DOHH2 (cell line): ENCODE results near the gene RHCE.
A peak's percentile ranks its signal among the peaks of the same experiment; 100 is the strongest.
"Not testable (repeated sequence)": the region's sequence is repeated elsewhere in the genome, so short reads cannot be mapped to it uniquely, and the experiment has no call there.

ENCODE experiments used
- H3F3A ChIP-seq: fragments of 200-600 bp; sonication (generic), shearing (Covaris generic); 2 replicates; pipeline ENCODE4 v1.6.0; 2016; ENCODE audit warnings: antibody characterized with exemption, mild to moderate bottlenecking; ENCODE audit not compliant: control insufficient read depth, insufficient read depth
- H3K27ac ChIP-seq: fragments of 200-600 bp; sonication (generic); 2 replicates; pipeline ENCODE4 v1.5.1; 2014; ENCODE audit warnings: low read depth, mild to moderate bottlenecking, low read length, moderate library complexity
- H3K27me3 ChIP-seq: fragments of 200-600 bp; sonication (generic); 2 replicates; pipeline ENCODE4 v1.6.1; 2014; ENCODE audit warnings: mild to moderate bottlenecking, low read length, mixed read lengths; ENCODE audit not compliant: control insufficient read depth
- H3K36me3 ChIP-seq: fragments of 200-600 bp; sonication (generic); 2 replicates; pipeline ENCODE4 v1.6.1; 2014; ENCODE audit warnings: mild to moderate bottlenecking, low read length, moderate library complexity, mixed read lengths; ENCODE audit not compliant: control insufficient read depth
- H3K4me1 ChIP-seq: fragments of 200-600 bp; sonication (generic); 2 replicates; pipeline ENCODE4 v1.6.1; 2014; ENCODE audit warnings: mild to moderate bottlenecking, low read length, mixed read lengths; ENCODE audit not compliant: control insufficient read depth
- H3K4me2 ChIP-seq: fragments of 200-600 bp; sonication (generic); 2 replicates; pipeline ENCODE4 v1.6.0; 2014; ENCODE audit warnings: mild to moderate bottlenecking, low read length, moderate library complexity
- H3K4me3 ChIP-seq: fragments of 200-600 bp; sonication (generic); 2 replicates; pipeline ENCODE4 v1.5.1; 2014; ENCODE audit warnings: mild to moderate bottlenecking, low read length, mixed read lengths
- H3K79me2 ChIP-seq: fragments of 200-600 bp; sonication (generic); 2 replicates; pipeline ENCODE4 v1.6.1; 2014; ENCODE audit warnings: mild to moderate bottlenecking, low read length, mixed read lengths; ENCODE audit not compliant: control insufficient read depth
- H3K9me2 ChIP-seq: fragments of 200-600 bp; sonication (generic); replicated peaks from 2 replicates; pipeline ENCODE4 v1.6.1; 2014; ENCODE audit warnings: mild to moderate bottlenecking, low read length, mixed read lengths; ENCODE audit not compliant: control insufficient read depth
- H3K9me3 ChIP-seq: fragments of 200-600 bp; sonication (generic); 2 replicates; pipeline ENCODE4 v1.6.1; 2014; ENCODE audit warnings: antibody characterized with exemption, low read length, mixed read lengths; ENCODE audit not compliant: control insufficient read depth, insufficient read depth
- H4K20me1 ChIP-seq: fragments of 200-600 bp; sonication (generic); 2 replicates; pipeline ENCODE4 v1.6.0; 2014; ENCODE audit warnings: low read depth, mild to moderate bottlenecking, antibody characterized with exemption, low read length, moderate library complexity; ENCODE audit not compliant: control insufficient read depth, insufficient read depth
- CTCF ChIP-seq: fragments of 200-600 bp; sonication (generic); IDR thresholded peaks from one replicate; pipeline ENCODE4 v1.5.1; 2014; ENCODE audit warnings: antibody characterized with exemption, mild to moderate bottlenecking, low read depth, low read length; ENCODE audit not compliant: poor library complexity, severe bottlenecking

Gene RHCE

DNA sequence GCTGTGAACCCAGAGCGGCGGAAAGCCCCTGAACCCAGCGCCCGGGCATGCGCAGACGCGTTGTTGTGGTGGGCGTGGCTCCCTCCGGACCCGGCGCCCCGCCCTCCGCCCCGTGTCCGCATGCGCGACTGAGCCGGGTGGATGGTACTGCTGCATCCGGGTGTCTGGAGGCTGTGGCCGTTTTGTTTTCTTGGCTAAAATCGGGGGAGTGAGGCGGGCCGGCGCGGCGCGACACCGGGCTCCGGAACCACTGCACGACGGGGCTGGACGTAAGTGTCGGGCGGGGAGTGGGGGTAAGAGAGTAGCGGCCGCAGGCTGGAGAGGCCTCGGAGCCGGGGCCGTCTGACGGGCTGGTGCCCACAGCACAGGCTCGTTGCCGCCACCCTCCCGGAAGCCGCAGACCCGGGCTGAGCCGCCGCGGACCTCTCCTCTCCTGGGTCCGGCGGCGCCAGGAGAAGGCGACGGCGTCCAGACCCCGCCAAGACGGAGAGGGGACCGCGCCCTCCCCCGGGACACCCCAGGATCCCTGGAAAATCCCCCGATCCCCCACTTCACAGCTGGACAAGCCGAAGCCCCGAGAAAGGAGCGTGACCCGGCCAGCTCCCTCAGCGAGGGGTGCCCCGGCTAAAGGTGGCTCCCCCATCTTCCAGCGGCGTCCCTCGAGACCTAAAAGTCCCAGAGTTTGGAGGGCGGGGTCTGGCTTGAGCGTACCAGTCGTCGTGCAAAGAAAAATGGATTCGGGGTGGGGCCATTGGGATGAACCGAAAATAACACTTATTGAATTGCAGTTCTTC, 82.2 kb downstream of the RHCE start, which contains the start of gene TMEM50A:
Gene TMEM50A, plus strand, starts transcription at position 147 of the 794 bp plus-strand sequence. CDS start 2,153 bp downstream, outside the sequence.
- Histone ChIP-seq H3K4me2 (peak within 1 kb of the TSS; percentile 87), H3K4me1 (peaks cover 15% of the 10 kb centered on the region), H3K9me3 (no peaks in the 10 kb centered on the region), H3K4me3 (peak within 1 kb of the TSS; percentile 92), H3K27ac (peak within 1 kb of the TSS; percentile 76), H3F3A (no peaks in the 10 kb centered on the region; the same call in 1 of the 2 replicates), H3K79me2 (peaks cover 57% of the 10 kb centered on the region), H4K20me1 (peaks cover 5% of the 10 kb centered on the region), H3K9me2 (no peaks in the 10 kb centered on the region), H3K27me3 (no peaks in the 10 kb centered on the region), H3K36me3 (peaks cover 20% of the 10 kb centered on the region)
- no peak for TF ChIP-seq CTCF

DNA sequence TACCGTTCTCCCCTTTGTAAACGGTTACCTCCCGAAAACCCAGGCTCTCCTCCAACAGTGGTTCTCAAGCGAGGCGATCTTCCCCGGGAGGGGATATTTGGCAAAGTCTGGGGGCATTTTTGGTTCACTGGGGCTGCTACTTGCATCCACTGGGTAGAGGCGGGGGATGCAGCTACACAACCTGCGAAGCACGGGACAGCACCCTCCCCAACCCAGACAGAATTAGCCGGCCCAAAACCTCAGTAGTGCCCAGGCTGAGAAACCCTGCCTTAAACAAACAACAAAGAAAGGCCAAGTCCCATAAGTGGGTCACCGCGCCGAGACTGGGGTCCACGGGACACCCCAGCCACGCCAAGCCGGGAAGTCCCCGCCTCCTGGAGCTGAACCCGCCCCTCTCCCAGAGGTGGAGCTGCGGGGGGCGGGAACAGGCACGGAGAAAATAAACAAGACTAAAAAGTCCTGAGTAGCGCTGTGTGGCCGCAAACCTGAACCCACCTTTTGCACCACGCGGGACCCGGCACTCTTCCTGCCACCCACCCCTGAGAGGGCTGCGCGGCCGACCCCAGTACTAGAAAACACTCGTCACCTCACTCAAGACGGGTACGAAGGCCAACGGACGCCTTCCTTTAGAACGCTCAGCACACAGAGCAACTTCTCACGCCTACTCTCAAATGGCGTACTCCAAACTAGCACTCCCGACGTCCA, 83.0 kb downstream of the RHCE start:
- peak overlapping the region; percentile 87 for H3K4me2 ChIP-seq
- H3K79me2 ChIP-seq = peaks cover 49% of the 10 kb centered on the region
- not testable (repeated sequence) for H3K27me3 ChIP-seq, H3K9me3 ChIP-seq, H4K20me1 ChIP-seq, H3K9me2 ChIP-seq, H3F3A ChIP-seq
- H3K36me3 ChIP-seq = peaks cover 13% of the 10 kb centered on the region
- H3K4me3 ChIP-seq = peak overlapping the region; percentile 92
- peaks cover 15% of the 10 kb centered on the region for H3K4me1 ChIP-seq
- H3K27ac ChIP-seq = peak overlapping the region; percentile 76

DNA sequence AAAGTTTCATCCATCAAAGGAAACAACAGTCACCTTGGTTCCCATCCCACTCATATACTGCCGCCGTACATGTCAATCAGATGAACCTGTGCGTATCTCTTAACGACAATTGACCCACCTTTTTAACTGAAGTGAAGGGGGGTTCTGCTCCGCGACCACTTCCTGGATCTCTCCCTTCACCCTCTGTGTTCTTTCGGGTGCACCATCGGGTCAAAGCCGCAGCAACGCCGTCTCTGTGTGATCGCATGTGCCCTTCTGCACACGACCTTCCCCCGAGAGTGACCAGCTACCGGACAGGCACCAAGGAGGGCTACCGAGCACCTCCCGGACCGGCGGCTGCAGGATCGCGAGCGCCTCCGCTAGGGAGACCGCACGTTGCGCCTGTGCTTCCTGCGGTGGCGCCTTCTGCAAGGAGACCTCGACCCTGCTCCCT, 83.7 kb downstream of the RHCE start:
- not testable (repeated sequence) for H3K9me2 ChIP-seq, H3K27me3 ChIP-seq, H3K9me3 ChIP-seq, H3F3A ChIP-seq, H3K36me3 ChIP-seq, H4K20me1 ChIP-seq
- peaks cover 42% of the 10 kb centered on the region for H3K79me2 ChIP-seq
- H3K4me3 ChIP-seq = peak overlapping the region; percentile 92
- H3K4me2 ChIP-seq = peak overlapping the region; percentile 87
- H3K4me1 ChIP-seq = peaks cover 15% of the 10 kb centered on the region
- H3K27ac ChIP-seq = peak overlapping the region; percentile 21; the same call in 1 of the 2 replicates

- not testable (repeated sequence) for H4K20me1 ChIP-seq, H3K4me3 ChIP-seq, H3K27ac ChIP-seq, H3K9me3 ChIP-seq, H3F3A ChIP-seq, H3K4me2 ChIP-seq, H3K79me2 ChIP-seq, H3K36me3 ChIP-seq, H3K9me2 ChIP-seq, H3K4me1 ChIP-seq, H3K27me3 ChIP-seq
Measured at GRCh38 chr1:25329950-25330349, 90.7 kb downstream of the RHCE start.

GRCh38 chr1:25329336-25329735, 91.3 kb downstream of the RHCE start:
- H3K4me1 ChIP-seq, H3K27me3 ChIP-seq, H3K9me3 ChIP-seq, H3K9me2 ChIP-seq, H4K20me1 ChIP-seq, H3F3A ChIP-seq, H3K4me3 ChIP-seq, H3K79me2 ChIP-seq, H3K4me2 ChIP-seq, H3K36me3 ChIP-seq, H3K27ac ChIP-seq: not testable (repeated sequence)

DNA sequence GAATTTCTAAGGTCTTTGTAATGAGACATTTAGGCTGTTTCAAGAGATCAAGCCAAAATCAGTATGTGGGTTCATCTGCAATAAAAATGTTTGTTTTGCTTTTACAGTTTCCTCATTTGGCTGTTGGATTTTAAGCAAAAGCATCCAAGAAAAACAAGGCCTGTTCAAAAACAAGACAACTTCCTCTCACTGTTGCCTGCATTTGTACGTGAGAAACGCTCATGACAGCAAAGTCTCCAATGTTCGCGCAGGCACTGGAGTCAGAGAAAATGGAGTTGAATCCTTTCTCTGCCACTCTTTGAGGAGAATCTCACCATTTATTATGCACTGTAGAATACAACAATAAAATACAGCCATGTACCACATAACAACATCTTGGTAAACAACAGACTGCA, 91.8 kb downstream of the RHCE start:
- not testable (repeated sequence) for H3K27me3 ChIP-seq, H3K27ac ChIP-seq, H3K4me3 ChIP-seq

GRCh38 chr1:25327864-25328790, 92.5 kb downstream of the RHCE start:
- not testable (repeated sequence) for H3K4me1 ChIP-seq, H3K4me2 ChIP-seq, H3K27ac ChIP-seq, H3K79me2 ChIP-seq, H3K36me3 ChIP-seq, H4K20me1 ChIP-seq, H3K9me3 ChIP-seq, H3K4me3 ChIP-seq, H3K9me2 ChIP-seq, H3F3A ChIP-seq, H3K27me3 ChIP-seq

More for the DNA sequence above, 91.8 kb downstream of the RHCE start:
- H3K4me2 ChIP-seq, H3K9me3 ChIP-seq, H3K79me2 ChIP-seq, H4K20me1 ChIP-seq, H3K4me1 ChIP-seq, H3F3A ChIP-seq, H3K9me2 ChIP-seq, H3K36me3 ChIP-seq: not testable (repeated sequence)
